Parathyroid adenoma (tissue), 2 donors: ENCODE results near the gene SLC7A10.

ENCODE experiments used
- H2AFZ ChIP-seq: fragments of 300-600 bp; sonication (generic); one replicate; pipeline ENCODE4 v1.7.0; 2017; ENCODE audit warnings: antibody characterized with exemption, mild to moderate bottlenecking
- H3K27ac ChIP-seq: fragments of 300-600 bp; sonication (generic); one replicate; pipeline ENCODE4 v1.7.0; 2017
- H3K27me3 ChIP-seq: fragments of 300-600 bp; sonication (generic); one replicate; pipeline ENCODE4 v1.7.0; 2017; ENCODE audit warnings: low read length; ENCODE audit not compliant: control insufficient read depth, insufficient read depth
- H3K36me3 ChIP-seq: fragments of 300-600 bp; sonication (generic); one replicate; pipeline ENCODE4 v1.7.0; 2017; ENCODE audit warnings: low read length; ENCODE audit not compliant: control insufficient read depth, insufficient read depth
- H3K4me1 ChIP-seq: fragments of 300-600 bp; sonication (generic); one replicate; pipeline ENCODE4 v1.7.0; 2017; ENCODE audit warnings: control low read depth
- H3K4me2 ChIP-seq: fragments of 300-600 bp; sonication (generic); one replicate; pipeline ENCODE4 v1.7.0; 2017; ENCODE audit warnings: low read length
- H3K4me3 ChIP-seq: fragments of 300-600 bp; sonication (generic); one replicate; pipeline ENCODE4 v1.7.0; 2017; ENCODE audit warnings: low read depth, low read length
- H3K79me2 ChIP-seq: fragments of 300-600 bp; sonication (generic); one replicate; pipeline ENCODE4 v1.7.0; 2017; ENCODE audit warnings: control low read depth
- H3K9ac ChIP-seq: fragments of 300-600 bp; sonication (generic); one replicate; pipeline ENCODE4 v1.7.0; 2017; ENCODE audit warnings: mild to moderate bottlenecking
- H3K9me3 ChIP-seq: fragments of 300-600 bp; sonication (generic); one replicate; pipeline ENCODE4 v1.7.0; 2017; ENCODE audit warnings: low read length; ENCODE audit not compliant: control insufficient read depth
- TF ChIP-seq, protein P1 (sequence below): fragments of 300-600 bp; sonication (generic); IDR thresholded peaks from one replicate; pipeline ENCODE4 v1.7.0; 2017; ENCODE audit warnings: antibody characterized with exemption, mild to moderate bottlenecking
- donor health status: primary hyperparathyroidism.

Gene SLC7A10

DNA sequence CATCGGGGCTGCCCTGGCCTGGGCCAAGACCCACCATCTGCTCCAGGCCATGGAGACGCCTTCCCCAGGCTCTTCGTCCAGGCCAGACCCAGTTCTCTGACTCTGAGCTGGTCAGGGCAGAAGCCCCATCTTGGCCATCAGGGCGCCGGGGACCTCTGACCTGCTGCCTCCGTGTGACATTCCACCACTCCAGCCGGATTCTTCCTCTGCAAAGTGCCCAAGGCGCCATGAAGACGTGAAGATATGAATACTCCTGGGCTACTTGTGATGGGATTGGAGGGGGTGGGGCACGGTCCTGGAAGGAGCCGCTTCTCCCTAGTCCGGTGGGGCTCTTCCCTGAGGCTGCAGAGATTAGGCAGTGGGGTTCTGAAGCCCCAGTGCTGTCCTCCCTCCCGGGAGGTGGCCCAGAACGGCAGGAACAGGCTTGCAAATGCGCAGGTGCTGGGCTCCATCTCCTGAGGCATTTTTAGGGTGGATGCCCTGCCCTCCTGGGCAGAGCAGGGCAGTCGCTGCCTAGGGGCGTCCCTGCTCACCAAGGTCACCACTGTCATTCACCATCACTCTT is 26.0 kb upstream of the SLC7A10 start:
- H3K4me2 ChIP-seq = no peak overlapping the region
- no peaks in the 10 kb centered on the region for H3K36me3 ChIP-seq
- no peak overlapping the region for H3K27ac ChIP-seq
- H3K79me2 ChIP-seq = peaks cover 2% of the 10 kb centered on the region
- no peak overlapping the region for H2AFZ ChIP-seq
- H3K27me3 ChIP-seq = no peaks in the 10 kb centered on the region
- no peaks in the 10 kb centered on the region for H3K9me3 ChIP-seq
- no peak overlapping the region for H3K9ac ChIP-seq
- peaks cover 8% of the 10 kb centered on the region for H3K4me1 ChIP-seq
- TF ChIP-seq, protein P1, sequence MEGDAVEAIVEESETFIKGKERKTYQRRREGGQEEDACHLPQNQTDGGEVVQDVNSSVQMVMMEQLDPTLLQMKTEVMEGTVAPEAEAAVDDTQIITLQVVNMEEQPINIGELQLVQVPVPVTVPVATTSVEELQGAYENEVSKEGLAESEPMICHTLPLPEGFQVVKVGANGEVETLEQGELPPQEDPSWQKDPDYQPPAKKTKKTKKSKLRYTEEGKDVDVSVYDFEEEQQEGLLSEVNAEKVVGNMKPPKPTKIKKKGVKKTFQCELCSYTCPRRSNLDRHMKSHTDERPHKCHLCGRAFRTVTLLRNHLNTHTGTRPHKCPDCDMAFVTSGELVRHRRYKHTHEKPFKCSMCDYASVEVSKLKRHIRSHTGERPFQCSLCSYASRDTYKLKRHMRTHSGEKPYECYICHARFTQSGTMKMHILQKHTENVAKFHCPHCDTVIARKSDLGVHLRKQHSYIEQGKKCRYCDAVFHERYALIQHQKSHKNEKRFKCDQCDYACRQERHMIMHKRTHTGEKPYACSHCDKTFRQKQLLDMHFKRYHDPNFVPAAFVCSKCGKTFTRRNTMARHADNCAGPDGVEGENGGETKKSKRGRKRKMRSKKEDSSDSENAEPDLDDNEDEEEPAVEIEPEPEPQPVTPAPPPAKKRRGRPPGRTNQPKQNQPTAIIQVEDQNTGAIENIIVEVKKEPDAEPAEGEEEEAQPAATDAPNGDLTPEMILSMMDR = no peak
- H3K4me3 ChIP-seq = no peak overlapping the region

DNA sequence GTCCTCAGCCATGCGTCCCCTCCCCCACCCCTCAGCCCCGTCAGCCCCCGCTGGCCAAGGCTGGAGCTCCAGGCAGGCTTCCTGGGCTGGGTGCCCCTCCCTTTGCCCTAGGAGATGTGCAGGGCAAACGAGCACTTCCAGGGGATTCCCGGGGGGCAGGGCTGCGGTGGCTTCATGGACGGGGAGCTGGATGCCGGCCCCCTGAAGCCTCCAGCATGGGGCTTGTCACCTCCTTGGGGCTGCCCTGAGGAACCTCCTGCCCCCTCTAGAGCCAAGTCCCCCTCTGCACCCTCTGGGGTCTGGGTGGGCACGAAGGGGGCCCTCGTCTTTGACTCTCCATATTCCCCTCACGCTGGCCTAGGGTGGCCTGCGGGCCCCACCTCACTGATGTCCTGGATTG is 25.4 kb upstream of the SLC7A10 start:
- Histone ChIP-seq H3K36me3 (no peaks in the 10 kb centered on the region), H3K4me2 (no peak overlapping the region), H3K9me3 (no peaks in the 10 kb centered on the region), H3K27ac (no peak overlapping the region), H3K4me3 (no peak overlapping the region), H2AFZ (no peak overlapping the region), H3K4me1 (peaks cover 8% of the 10 kb centered on the region), H3K79me2 (peaks cover 2% of the 10 kb centered on the region), H3K27me3 (no peaks in the 10 kb centered on the region), H3K9ac (no peak overlapping the region)
- TF ChIP-seq, protein P1 = no peak

DNA sequence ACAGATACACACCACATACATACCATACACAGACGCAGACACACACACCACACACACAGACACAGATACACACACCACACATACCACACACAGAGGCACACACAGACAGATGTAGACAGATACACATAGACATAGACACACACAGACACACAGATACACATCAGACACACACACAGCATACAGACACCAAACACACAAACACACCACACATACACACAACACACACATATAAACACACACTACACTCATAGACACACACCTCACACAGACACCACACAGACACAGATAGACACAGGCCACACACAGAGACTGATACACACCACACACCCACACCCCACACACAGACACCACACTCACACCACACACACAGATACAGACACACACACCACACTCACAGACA is 24.9 kb upstream of the SLC7A10 start:
- no peak overlapping the region for H3K4me3 ChIP-seq
- no peaks in the 10 kb centered on the region for H3K9me3 ChIP-seq
- no peak overlapping the region for H3K4me2 ChIP-seq
- TF ChIP-seq, protein P1 = no peak
- peaks cover 8% of the 10 kb centered on the region for H3K4me1 ChIP-seq
- no peak overlapping the region for H3K27ac ChIP-seq
- no peak overlapping the region for H3K9ac ChIP-seq
- no peak overlapping the region for H2AFZ ChIP-seq
- H3K27me3 ChIP-seq = no peaks in the 10 kb centered on the region
- peaks cover 2% of the 10 kb centered on the region for H3K79me2 ChIP-seq
- H3K36me3 ChIP-seq = no peaks in the 10 kb centered on the region

DNA sequence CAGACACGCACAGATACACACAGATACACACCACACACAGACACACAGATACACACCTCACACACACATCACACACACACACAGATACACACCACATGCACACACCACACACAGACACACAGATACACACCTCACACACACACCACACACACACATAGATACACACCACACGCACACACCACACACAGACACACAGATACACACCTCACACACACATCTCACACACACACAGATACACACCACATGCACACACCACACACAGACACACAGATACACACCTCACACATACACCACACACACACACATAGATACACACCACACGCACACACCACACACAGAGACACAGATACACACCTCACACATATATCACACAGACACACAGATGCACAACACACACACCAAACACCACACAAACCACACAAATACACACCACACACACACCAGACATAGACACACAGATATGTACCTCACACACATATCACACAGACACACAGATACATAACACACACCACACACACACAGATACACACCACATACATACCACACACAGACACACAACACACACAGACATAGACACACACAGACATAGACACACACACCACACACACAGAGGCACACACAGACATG is 24.2 kb upstream of the SLC7A10 start:
- Histone ChIP-seq H3K4me1 (peaks cover 8% of the 10 kb centered on the region), H3K27ac (no peak overlapping the region), H3K36me3 (no peaks in the 10 kb centered on the region), H3K4me3 (no peak overlapping the region), H2AFZ (no peak overlapping the region), H3K9me3 (no peaks in the 10 kb centered on the region), H3K27me3 (no peaks in the 10 kb centered on the region), H3K79me2 (peaks cover 2% of the 10 kb centered on the region), H3K4me2 (no peak overlapping the region), H3K9ac (no peak overlapping the region)
- TF ChIP-seq, protein P1 = no peak
